H9 (cell line): Measurements from ENCODE around the gene KCNMA1. TPM values are rescaled to one million over a fixed set of nuclear protein-coding genes. Genes with fewer than 3 reads are reported as not detected.

Experiments used
- DNase-seq: peaks from one replicate; pipeline ENCODE4 v3.0.0-alpha.2; 2017
- H2AFZ ChIP-seq: one replicate; pipeline ENCODE4 v1.6.1; 2013; ENCODE audit warnings: mild to moderate bottlenecking, low read length, control low read depth, moderate library complexity
- H2AK5ac ChIP-seq: 2 replicates; pipeline ENCODE4 v1.6.1; 2013; ENCODE audit warnings: low read length, control low read depth, mixed read lengths; ENCODE audit not compliant: insufficient read length
- H2BK120ac ChIP-seq: one replicate; pipeline ENCODE4 v1.6.1; 2013; ENCODE audit warnings: low read depth, mild to moderate bottlenecking, low read length, control low read depth, inconsistent platforms; ENCODE audit not compliant: poor library complexity, severe bottlenecking
- H2BK12ac ChIP-seq: 2 replicates; pipeline ENCODE4 v1.6.1; 2013; ENCODE audit warnings: low read length, control low read depth, mixed read lengths, low read depth; ENCODE audit not compliant: insufficient read length
- H2BK15ac ChIP-seq: 2 replicates; pipeline ENCODE4 v1.6.1; 2013; ENCODE audit warnings: low read depth, low read length, control low read depth
- H2BK20ac ChIP-seq: one replicate; pipeline ENCODE4 v1.6.1; 2013; ENCODE audit warnings: low read depth, mild to moderate bottlenecking, low read length, control low read depth, inconsistent platforms; ENCODE audit not compliant: poor library complexity, severe bottlenecking
- H2BK5ac ChIP-seq: 2 replicates; pipeline ENCODE4 v1.6.1; 2013; ENCODE audit warnings: low read length, control low read depth, mixed read lengths; ENCODE audit not compliant: insufficient read length
- H3K14ac ChIP-seq: 2 replicates; pipeline ENCODE4 v1.6.1; 2013; ENCODE audit warnings: low read length, control low read depth; ENCODE audit not compliant: insufficient read depth
- H3K18ac ChIP-seq: 2 replicates; pipeline ENCODE4 v1.6.1; 2013; ENCODE audit warnings: low read depth, mild to moderate bottlenecking, mixed read lengths, low read length, control low read depth; ENCODE audit not compliant: insufficient read length
- H3K23ac ChIP-seq: 2 replicates; pipeline ENCODE4 v1.6.1; 2013; ENCODE audit warnings: low read length, control low read depth, mixed read lengths, low read depth; ENCODE audit not compliant: insufficient read length
- H3K23me2 ChIP-seq: 2 replicates; pipeline ENCODE4 v1.6.1; 2013; ENCODE audit warnings: low read depth, mild to moderate bottlenecking, mixed read lengths, low read length, control low read depth; ENCODE audit not compliant: insufficient read length, poor library complexity, severe bottlenecking
- H3K27ac ChIP-seq: 2 replicates; pipeline ENCODE4 v1.5.1; 2013; ENCODE audit warnings: low read length, control low read depth, mixed read lengths, low read depth; ENCODE audit not compliant: insufficient read length
- H3K27me3 ChIP-seq: 2 replicates; pipeline ENCODE4 v1.6.1; 2013; ENCODE audit warnings: low read length, control low read depth, inconsistent platforms; ENCODE audit not compliant: insufficient read depth
- H3K4ac ChIP-seq: 2 replicates; pipeline ENCODE4 v1.6.1; 2013; ENCODE audit warnings: low read depth, mild to moderate bottlenecking, control low read depth, inconsistent platforms, low read length, moderate library complexity
- H3K4me1 ChIP-seq: 2 replicates; pipeline ENCODE4 v1.6.1; 2013; ENCODE audit warnings: low read length, control low read depth, inconsistent platforms; ENCODE audit not compliant: insufficient read depth
- H3K4me2 ChIP-seq: 2 replicates; pipeline ENCODE4 v1.6.1; 2013; ENCODE audit warnings: low read length, control low read depth, mixed read lengths; ENCODE audit not compliant: insufficient read length, insufficient read depth
- H3K56ac ChIP-seq: 2 replicates; pipeline ENCODE4 v1.6.1; 2013; ENCODE audit warnings: low read depth, mild to moderate bottlenecking, mixed read lengths, low read length, control low read depth; ENCODE audit not compliant: insufficient read length
- H3K79me1 ChIP-seq: 2 replicates; pipeline ENCODE4 v1.6.1; 2013; ENCODE audit warnings: low read depth, mild to moderate bottlenecking, moderate library complexity, low read length, control low read depth, inconsistent platforms; ENCODE audit not compliant: insufficient read depth, poor library complexity, severe bottlenecking
- H3K79me2 ChIP-seq: 2 replicates; pipeline ENCODE4 v1.6.1; 2013; ENCODE audit warnings: low read length, control low read depth, inconsistent platforms; ENCODE audit not compliant: insufficient read depth
- H3K9ac ChIP-seq: 2 replicates; pipeline ENCODE4 v1.6.1; 2013; ENCODE audit warnings: low read length, control low read depth, mixed read lengths; ENCODE audit not compliant: insufficient read length; ENCODE audit errors: extremely low read depth
- H3K9me3 ChIP-seq: one replicate; pipeline ENCODE4 v1.6.1; 2013; ENCODE audit warnings: low read depth, low read length, inconsistent platforms; ENCODE audit not compliant: control insufficient read depth
- H3T11ph ChIP-seq: one replicate; pipeline ENCODE4 v1.6.1; 2013; ENCODE audit warnings: mild to moderate bottlenecking, low read length, control low read depth, inconsistent platforms
- H4K20me1 ChIP-seq: one replicate; pipeline ENCODE4 v1.6.1; 2013; ENCODE audit not compliant: control insufficient read depth, insufficient read length, insufficient read depth
- H4K5ac ChIP-seq: 2 replicates; pipeline ENCODE4 v1.6.1; 2013; ENCODE audit warnings: low read depth, mild to moderate bottlenecking, mixed read lengths, low read length, control low read depth; ENCODE audit not compliant: insufficient read length
- H4K8ac ChIP-seq: replicated peaks from 2 replicates; pipeline ENCODE4 v1.6.1; 2013; ENCODE audit warnings: low read length, control low read depth, mixed read lengths, low read depth; ENCODE audit not compliant: insufficient read length
- H4K91ac ChIP-seq: 2 replicates; pipeline ENCODE4 v1.6.1; 2013; ENCODE audit warnings: low read depth, mild to moderate bottlenecking, moderate library complexity, mixed read lengths, low read length, control low read depth; ENCODE audit not compliant: insufficient read length
- H3K27ac Mint-ChIP-seq, 3 experiments: 2 replicates in 2 of 3; 3 replicates in 1 of 3; pipeline ENCODE4 v1.8.0; 2020 to 2021; ENCODE audit warnings: mixed read lengths in 3 of 3, mild to moderate bottlenecking in 1 of 3, moderate library complexity in 1 of 3
- H3K27me3 Mint-ChIP-seq: 2 replicates; pipeline ENCODE4 v1.8.0; 2021; ENCODE audit warnings: low read depth, mild to moderate bottlenecking, moderate library complexity, mixed read lengths
- H3K36me3 Mint-ChIP-seq, 3 experiments: 2 replicates in 2 of 3; 3 replicates in 1 of 3; pipeline ENCODE4 v1.8.0; 2020 to 2021; ENCODE audit warnings: low read depth in 3 of 3, mixed read lengths in 3 of 3; ENCODE audit not compliant: insufficient read depth in 1 of 3
- H3K4me1 Mint-ChIP-seq, 2 experiments: 2 replicates each; pipeline ENCODE4 v1.8.0; 2020; ENCODE audit warnings: mixed read lengths in 2 of 2
- H3K4me3 Mint-ChIP-seq, 2 experiments: 2 replicates in 1 of 2; 3 replicates in 1 of 2; pipeline ENCODE4 v1.8.0; 2020 to 2021; ENCODE audit warnings: mild to moderate bottlenecking in 2 of 2, mixed read lengths in 2 of 2, moderate library complexity in 1 of 2
- H3K9me3 Mint-ChIP-seq, 2 experiments: 2 replicates in 1 of 2; 3 replicates in 1 of 2; pipeline ENCODE4 v1.8.0; 2020; ENCODE audit warnings: mild to moderate bottlenecking in 2 of 2, mixed read lengths in 2 of 2, moderate library complexity in 1 of 2
- WGBS: extraction: QIAGEN DNeasy Blood & Tissue Kit; methylation state at CpG from one replicate; pipeline ENCODE4 v1.1.7; 2013; ENCODE audit warnings: missing lambda C conversion rate, low lambda C conversion rate, mixed read lengths; ENCODE audit not compliant: insufficient read length; ENCODE audit errors: extremely low coverage; 5-methylcytosine and 5-hydroxymethylcytosine counted together
- total RNA-seq: library from RNA; stranded (reverse); gene quantifications from 2 replicates; pipeline ENCODE4 v1.2.1, GENCODE V29; 2021
- TF ChIP-seq, protein P1 (sequence below): fragments of 200-600 bp; sonication (generic); conservative IDR thresholded peaks from 3 replicates; pipeline ENCODE4 v1.8.0; 2021; ENCODE audit warnings: antibody characterized with exemption, mild to moderate bottlenecking

KCNMA1 gene
- total RNA-seq, 1 experiment from 2014 or later = 2.0 TPM

- no peak overlapping the region for H2BK12ac ChIP-seq
- Mint-ChIP-seq H3K27me3 (peaks cover 3% of the 10 kb centered on the region), H3K27ac (no peak overlapping the region; a peak in 1 of 7 replicates), H3K4me1 (peaks cover 21 to 27% of the 10 kb centered on the region in 2 experiments), H3K4me3 (no peak overlapping the region), H3K36me3 (no peaks in the 10 kb centered on the region; a peak in 1 of 7 replicates), H3K9me3 (no peaks in the 10 kb centered on the region)
- H3K23ac ChIP-seq = no peak overlapping the region
- no peak overlapping the region for H3K4me2 ChIP-seq
- no peak overlapping the region for H4K8ac ChIP-seq
- H3K4me1 ChIP-seq = no peaks in the 10 kb centered on the region
- H3K9me3 ChIP-seq = no peaks in the 10 kb centered on the region
- no peak overlapping the region; the same call in 1 of the 2 replicates for H3K14ac ChIP-seq
- no peaks in the 10 kb centered on the region for H3K23me2 ChIP-seq
- no peak overlapping the region for H2BK120ac ChIP-seq
- no peaks in the 10 kb centered on the region for H3K27me3 ChIP-seq
- H2AFZ ChIP-seq = no peak overlapping the region
- no peak overlapping the region for H3K56ac ChIP-seq
- TF ChIP-seq, protein P1, sequence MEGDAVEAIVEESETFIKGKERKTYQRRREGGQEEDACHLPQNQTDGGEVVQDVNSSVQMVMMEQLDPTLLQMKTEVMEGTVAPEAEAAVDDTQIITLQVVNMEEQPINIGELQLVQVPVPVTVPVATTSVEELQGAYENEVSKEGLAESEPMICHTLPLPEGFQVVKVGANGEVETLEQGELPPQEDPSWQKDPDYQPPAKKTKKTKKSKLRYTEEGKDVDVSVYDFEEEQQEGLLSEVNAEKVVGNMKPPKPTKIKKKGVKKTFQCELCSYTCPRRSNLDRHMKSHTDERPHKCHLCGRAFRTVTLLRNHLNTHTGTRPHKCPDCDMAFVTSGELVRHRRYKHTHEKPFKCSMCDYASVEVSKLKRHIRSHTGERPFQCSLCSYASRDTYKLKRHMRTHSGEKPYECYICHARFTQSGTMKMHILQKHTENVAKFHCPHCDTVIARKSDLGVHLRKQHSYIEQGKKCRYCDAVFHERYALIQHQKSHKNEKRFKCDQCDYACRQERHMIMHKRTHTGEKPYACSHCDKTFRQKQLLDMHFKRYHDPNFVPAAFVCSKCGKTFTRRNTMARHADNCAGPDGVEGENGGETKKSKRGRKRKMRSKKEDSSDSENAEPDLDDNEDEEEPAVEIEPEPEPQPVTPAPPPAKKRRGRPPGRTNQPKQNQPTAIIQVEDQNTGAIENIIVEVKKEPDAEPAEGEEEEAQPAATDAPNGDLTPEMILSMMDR = no peak
- no peak overlapping the region for H3K18ac ChIP-seq
- H4K5ac ChIP-seq = no peak overlapping the region
- no peaks in the 10 kb centered on the region for H3K79me2 ChIP-seq
- no peak overlapping the region for H2BK15ac ChIP-seq
- no peak overlapping the region for H3K4ac ChIP-seq
- H4K20me1 ChIP-seq = no peaks in the 10 kb centered on the region
- no peak overlapping the region for H2BK5ac ChIP-seq
- H3K27ac ChIP-seq = no peak overlapping the region
- DNase-seq = no peak
- no peak overlapping the region for H3T11ph ChIP-seq
- H2AK5ac ChIP-seq = no peak overlapping the region
- no CpG with 5 or more reads among the region's 1 CpG for WGBS
- H3K9ac ChIP-seq = no peak overlapping the region
- no peaks in the 10 kb centered on the region for H3K79me1 ChIP-seq
- H4K91ac ChIP-seq = no peak overlapping the region
- H2BK20ac ChIP-seq = no peak overlapping the region
Measured at GRCh38 chr10:77457266-77457665, 180.3 kb downstream of the KCNMA1 start.
